ENCODE measurements around the gene MINDY1. TPM values are rescaled to one million over a fixed set of nuclear protein-coding genes. Genes with fewer than 3 reads are reported as not detected.

The MINDY1 gene
- total and polyA plus RNA-seq, 9 of the 15 experiments (the other 6 are each of a cell fraction or from before 2014, with no cell fraction given), result 0.49 to 11.0 (median 6.0) TPM

- no peak for TF ChIP-seq MITF (IDR thresholded peaks at IDR 0.05)
- no peak for TF ChIP-seq HNRNPUL1 (IDR thresholded peaks at IDR 0.05; ENCODE audit: low read length)
- TF ChIP-seq ZZZ3 (IDR thresholded peaks at IDR 0.05), result no peak
- no peak for TF ChIP-seq SRSF7 (optimal IDR thresholded peaks at IDR 0.05; ENCODE audit: low read depth, low read length)
- TF ChIP-seq SMARCA5 (IDR thresholded peaks at IDR 0.05), result peak; percentile 66; the same call in 1 of the 2 replicates
- no peak for TF ChIP-seq ELF4 (CRISPR knock-in tag; IDR thresholded peaks at IDR 0.05)
- no peak for TF ChIP-seq RHOXF2B (CRISPR knock-in tag; conservative IDR thresholded peaks at IDR 0.05)
- peak; percentile 67 for TF ChIP-seq MYC (IDR thresholded peaks at IDR 0.05; ENCODE audit: low read depth, low read length)
- no peak for TF ChIP-seq MYC (CRISPR knock-in tag; IDR thresholded peaks at IDR 0.05; ENCODE audit: borderline replicate concordance, low read depth)
- no peak for TF ChIP-seq LCOR (CRISPR knock-in tag; IDR thresholded peaks at IDR 0.05)
- TF ChIP-seq RFX7 (CRISPR knock-in tag; IDR thresholded peaks at IDR 0.05), result no peak
- TF ChIP-seq SAFB (IDR thresholded peaks at IDR 0.05; ENCODE audit: borderline replicate concordance, low read depth, low read length), result no peak
- no peak for TF ChIP-seq DEAF1 (CRISPR knock-in tag; IDR thresholded peaks at IDR 0.05)
- no peak for TF ChIP-seq ZNF311 (CRISPR knock-in tag; IDR thresholded peaks at IDR 0.05)
- no peak for TF ChIP-seq ZNF79 (CRISPR knock-in tag; IDR thresholded peaks at IDR 0.05; ENCODE audit: low read depth)
- TF ChIP-seq ZNF197 (CRISPR knock-in tag; IDR thresholded peaks at IDR 0.05; ENCODE audit: low read depth), result no peak
- TF ChIP-seq ARID3B (CRISPR knock-in tag; IDR thresholded peaks at IDR 0.05; ENCODE audit: borderline replicate concordance), result no peak
- no peak for TF ChIP-seq PHB (CRISPR knock-in tag; IDR thresholded peaks at IDR 0.05)
- no peak for TF ChIP-seq HMG20A (CRISPR knock-in tag; conservative IDR thresholded peaks at IDR 0.05)
- TF ChIP-seq RCOR1 (IDR thresholded peaks at IDR 0.05; ENCODE audit: borderline replicate concordance in 1 of 2, low read depth in 2 of 2, low read length in 2 of 2), result peak in 1 of 2 experiments; percentile 3; a peak in 1 of 4 replicates
- TF ChIP-seq FOXO4 (CRISPR knock-in tag; IDR thresholded peaks at IDR 0.05), result no peak
- peak; percentile 67 for TF ChIP-seq CHD1 (IDR thresholded peaks at IDR 0.05; ENCODE audit: low read length)
- peak; percentile 81 for TF ChIP-seq KLF13 (tag; IDR thresholded peaks at IDR 0.05; ENCODE audit: borderline replicate concordance, low read depth)
These were observed 1.8 kb upstream of the MINDY1 start, which contains the start of gene PRUNE1 (continued) for GRCh38 chr1:151008244-151009205.

Data from K562 (cell line).